ENCODE measurements around the gene CCDC71L. TPM values are rescaled to one million over a fixed set of nuclear protein-coding genes. Genes with fewer than 3 reads are reported as not detected.
A peak's percentile ranks its signal among the peaks of the same experiment; 100 is the strongest.
"Not testable (repeated sequence)": the region's sequence is repeated elsewhere in the genome, so short reads cannot be mapped to it uniquely, and the experiment has no call there.

CCDC71L gene
- total RNA-seq (2021) (14.1 and 18.4 TPM in 2 replicates), Bru-seq, nascent RNA (percentile 74 among the genes with signal in this experiment), BruChase-seq, experiment 1, labeled RNA remaining after a 2-hour chase (percentile 90 among the genes with signal in this experiment), BruChase-seq, experiment 2, labeled RNA remaining after a 6-hour chase (percentile 63 among the genes with signal in this experiment)
- long read RNA-seq, full-length matches to known transcripts: 19 of 19 reads
- long read RNA-seq, partial matches to known transcripts: 0 of 19 reads
- long read RNA-seq, other reads (novel, unspliced or antisense): 0 of 19 reads

DNA sequence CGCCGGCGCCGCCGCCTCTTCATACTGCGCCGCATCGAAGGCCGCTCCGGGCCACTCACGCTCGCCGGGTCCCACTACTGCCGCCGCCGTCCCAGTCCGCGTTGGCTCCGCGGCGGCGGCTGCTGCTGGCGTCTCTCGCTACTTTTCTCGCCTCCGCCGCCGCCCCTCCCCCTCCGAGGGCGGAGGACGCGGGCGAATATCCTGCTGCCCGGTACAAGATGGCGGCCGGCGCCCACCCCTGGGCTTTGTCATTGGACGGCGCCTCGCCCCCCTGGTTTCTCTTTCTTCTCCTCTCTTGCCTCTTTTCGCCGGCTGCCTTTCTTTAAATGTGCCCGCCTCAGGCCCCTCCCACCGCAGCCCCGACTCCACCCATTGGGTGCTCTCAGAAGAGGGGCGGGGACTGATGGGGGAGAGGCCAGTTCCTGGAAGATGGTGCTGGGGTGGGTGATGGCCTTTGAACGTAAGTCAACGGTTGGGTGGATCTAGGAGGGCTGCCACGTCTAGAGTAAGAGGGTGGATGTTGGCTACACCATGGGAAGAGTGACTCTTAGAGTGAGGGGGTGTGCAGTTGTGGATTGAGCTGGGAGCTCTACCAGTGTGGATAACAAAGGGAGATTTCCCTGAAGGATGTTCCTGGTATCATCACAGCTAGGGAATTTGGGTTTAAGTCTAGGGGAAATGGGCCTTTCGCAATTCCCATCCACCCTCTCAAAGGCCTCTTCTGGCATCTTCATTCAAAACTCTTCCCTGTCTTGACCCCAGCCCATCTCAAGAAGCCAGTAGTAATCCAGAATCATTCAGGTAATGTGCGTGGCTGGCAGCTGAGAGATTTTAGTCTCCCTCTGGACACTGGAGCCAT is at the start of gene CCDC71L:
TSS of gene CCDC71L (minus strand) at position 297 of the 859 bp plus-strand sequence. CDS start at position 35, 262 bp downstream.
- Histone ChIP-seq H3K9me3 (ENCODE audit: low read depth, low read length, poor library complexity, severe bottlenecking) (no peaks in the 10 kb centered on the region), H3K27me3 (replicated peaks; ENCODE audit: insufficient read depth, low read depth, low read length, poor library complexity) (no peaks in the 10 kb centered on the region), H3K36me3 (ENCODE audit: insufficient read depth, low read length, poor library complexity, severe bottlenecking) (no peaks in the 10 kb centered on the region), H3K4me1 (ENCODE audit: insufficient read depth, low read length, poor library complexity, severe bottlenecking) (peaks cover 8% of the 10 kb centered on the region), H3K27ac (ENCODE audit: low read depth, low read length, poor library complexity, severe bottlenecking) (peak within 1 kb of the TSS; percentile 87), H3K4me3 (ENCODE audit: low read depth, low read length, poor library complexity, severe bottlenecking) (peak within 1 kb of the TSS; percentile 84)
- DNase-seq (ENCODE audit: low spot score): peak; percentile 97
- intact Hi-C loops (cut with micrococcal nuclease; ENCODE audit: unreplicated experiment): loop anchor here (1.0 to 2.0 kb wide), 2 partner anchors 75 to 118 kb away; no protein-coding TSS in a partner anchor
- POLR2A ChIA-PET (ENCODE audit: low non-redundant PET): interaction anchor here (0.7 kb wide), 1 partner anchor 144 kb away, joined by 5 read pairs; no protein-coding TSS in a partner anchor
- TF ChIP-seq, protein P1, sequence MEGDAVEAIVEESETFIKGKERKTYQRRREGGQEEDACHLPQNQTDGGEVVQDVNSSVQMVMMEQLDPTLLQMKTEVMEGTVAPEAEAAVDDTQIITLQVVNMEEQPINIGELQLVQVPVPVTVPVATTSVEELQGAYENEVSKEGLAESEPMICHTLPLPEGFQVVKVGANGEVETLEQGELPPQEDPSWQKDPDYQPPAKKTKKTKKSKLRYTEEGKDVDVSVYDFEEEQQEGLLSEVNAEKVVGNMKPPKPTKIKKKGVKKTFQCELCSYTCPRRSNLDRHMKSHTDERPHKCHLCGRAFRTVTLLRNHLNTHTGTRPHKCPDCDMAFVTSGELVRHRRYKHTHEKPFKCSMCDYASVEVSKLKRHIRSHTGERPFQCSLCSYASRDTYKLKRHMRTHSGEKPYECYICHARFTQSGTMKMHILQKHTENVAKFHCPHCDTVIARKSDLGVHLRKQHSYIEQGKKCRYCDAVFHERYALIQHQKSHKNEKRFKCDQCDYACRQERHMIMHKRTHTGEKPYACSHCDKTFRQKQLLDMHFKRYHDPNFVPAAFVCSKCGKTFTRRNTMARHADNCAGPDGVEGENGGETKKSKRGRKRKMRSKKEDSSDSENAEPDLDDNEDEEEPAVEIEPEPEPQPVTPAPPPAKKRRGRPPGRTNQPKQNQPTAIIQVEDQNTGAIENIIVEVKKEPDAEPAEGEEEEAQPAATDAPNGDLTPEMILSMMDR (conservative IDR thresholded peaks at IDR 0.05; ENCODE audit: low read depth, low read length): no peak
- TF ChIP-seq EZH2 (IDR thresholded peaks at IDR 0.05; ENCODE audit: borderline replicate concordance, low read depth, low read length, poor library complexity, severe bottlenecking): no peak
- no TSS peak for BruUV-seq (replicated peaks)
- CTCF ChIA-PET: interaction anchor here (0.6 to 1.0 kb wide), 4 partner anchors 57 to 507 kb away, joined by 3 to 5 read pairs (median 4); partner anchors contain the start of gene HBP1

GRCh38 chr7:106709604-106710003 is 48.6 kb upstream of the CCDC71L start:
- CTCF ChIA-PET; POLR2A ChIA-PET (ENCODE audit: low non-redundant PET): not testable (repeated sequence)

DNA sequence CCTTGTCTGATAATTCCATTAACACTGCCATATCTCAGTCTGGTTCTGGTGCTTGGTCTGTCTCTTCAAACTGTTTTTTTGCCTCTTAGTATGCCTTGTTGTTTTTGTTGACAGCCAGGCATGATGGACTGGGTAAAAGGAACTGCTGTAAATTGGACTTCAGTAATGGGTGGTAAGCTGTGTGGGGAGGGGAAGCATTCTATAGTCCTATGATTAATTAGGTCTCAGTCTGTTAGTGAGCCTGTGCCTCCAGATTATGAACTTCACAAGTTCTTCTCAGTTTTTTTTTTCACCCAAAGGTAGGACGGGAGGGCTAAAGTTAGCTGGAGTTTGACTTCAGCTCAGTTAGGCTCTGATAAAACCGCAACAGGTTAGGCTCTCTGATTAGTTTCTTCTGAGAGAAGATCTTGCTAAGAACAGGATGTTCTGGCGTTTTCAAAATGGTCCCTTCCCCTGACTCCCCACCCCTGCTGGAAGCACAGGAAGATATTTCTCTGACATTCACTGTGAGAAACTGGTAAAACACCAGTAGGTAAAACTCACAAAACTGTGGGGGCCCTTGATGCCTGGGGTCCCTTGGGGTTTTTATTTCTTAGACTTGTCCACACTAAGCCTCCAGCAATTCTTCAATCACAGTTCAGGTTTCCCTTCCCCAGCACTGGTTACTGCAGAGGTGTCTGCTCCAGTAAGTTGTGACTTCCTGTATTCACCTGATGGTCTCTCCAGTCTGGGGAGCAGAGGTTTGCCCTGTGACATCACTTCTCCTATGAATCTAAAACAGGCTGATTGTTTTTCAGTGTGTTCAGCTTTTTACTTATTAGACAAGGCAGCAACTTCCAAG is 43.3 kb upstream of the CCDC71L start:
- CTCF ChIA-PET: no interaction called here
- BruUV-seq (replicated peaks): no TSS peak

More at GRCh38 chr7:106709604-106710003, 48.6 kb upstream of the CCDC71L start:
- H3K4me3 ChIP-seq (ENCODE audit: low read depth, low read length, poor library complexity, severe bottlenecking); H3K27ac ChIP-seq (ENCODE audit: low read depth, low read length, poor library complexity, severe bottlenecking); H3K27me3 ChIP-seq (replicated peaks; ENCODE audit: insufficient read depth, low read depth, low read length, poor library complexity); H3K9me3 ChIP-seq (ENCODE audit: low read depth, low read length, poor library complexity, severe bottlenecking); H3K36me3 ChIP-seq (ENCODE audit: insufficient read depth, low read length, poor library complexity, severe bottlenecking); BruUV-seq (replicated peaks); H3K4me1 ChIP-seq (ENCODE audit: insufficient read depth, low read length, poor library complexity, severe bottlenecking); DNase-seq (ENCODE audit: low spot score); intact Hi-C loops (cut with micrococcal nuclease; ENCODE audit: unreplicated experiment): not testable (repeated sequence)

More for the DNA sequence above, 43.3 kb upstream of the CCDC71L start:
- intact Hi-C loops (cut with micrococcal nuclease; ENCODE audit: unreplicated experiment): no loop called here
- Histone ChIP-seq H3K36me3 (ENCODE audit: insufficient read depth, low read length, poor library complexity, severe bottlenecking) (no peaks in the 10 kb centered on the region), H3K27me3 (replicated peaks; ENCODE audit: insufficient read depth, low read depth, low read length, poor library complexity) (no peaks in the 10 kb centered on the region), H3K4me3 (ENCODE audit: low read depth, low read length, poor library complexity, severe bottlenecking) (no peak overlapping the region), H3K4me1 (ENCODE audit: insufficient read depth, low read length, poor library complexity, severe bottlenecking) (no peaks in the 10 kb centered on the region), H3K9me3 (ENCODE audit: low read depth, low read length, poor library complexity, severe bottlenecking) (no peaks in the 10 kb centered on the region), H3K27ac (ENCODE audit: low read depth, low read length, poor library complexity, severe bottlenecking) (no peak overlapping the region)
- POLR2A ChIA-PET (ENCODE audit: low non-redundant PET): interaction anchor here (0.6 kb wide), 1 partner anchor 384 kb away, joined by 3 read pairs; no protein-coding TSS in a partner anchor
- no peak for TF ChIP-seq EZH2 (IDR thresholded peaks at IDR 0.05; ENCODE audit: borderline replicate concordance, low read depth, low read length, poor library complexity, severe bottlenecking)
- TF ChIP-seq, protein P1 (conservative IDR thresholded peaks at IDR 0.05; ENCODE audit: low read depth, low read length): no peak
- DNase-seq (ENCODE audit: low spot score): no peak

All from A673 (cell line).